ENCODE results near the gene ACE2.

DNA sequence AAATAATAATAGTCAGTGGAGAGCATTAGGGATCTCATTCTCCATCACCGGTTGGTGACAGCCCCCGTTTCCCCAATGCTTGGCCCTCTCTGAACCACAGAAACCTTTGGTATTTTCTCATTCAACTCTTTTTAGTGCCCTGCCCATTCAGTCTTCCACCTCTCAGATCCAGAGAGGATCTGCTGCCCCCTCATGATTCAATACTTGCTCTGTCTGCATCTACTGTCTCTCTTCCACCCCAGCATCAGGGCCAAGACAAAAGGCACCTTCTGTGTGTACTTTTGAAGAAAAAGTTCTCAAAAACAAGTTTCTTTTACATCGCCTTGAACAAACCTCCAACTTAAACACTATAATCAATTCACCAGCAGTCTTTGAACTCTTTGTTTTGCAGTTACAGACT lies 44.5 kb upstream of the ACE2 start:
- TF ChIP-seq, protein P1, sequence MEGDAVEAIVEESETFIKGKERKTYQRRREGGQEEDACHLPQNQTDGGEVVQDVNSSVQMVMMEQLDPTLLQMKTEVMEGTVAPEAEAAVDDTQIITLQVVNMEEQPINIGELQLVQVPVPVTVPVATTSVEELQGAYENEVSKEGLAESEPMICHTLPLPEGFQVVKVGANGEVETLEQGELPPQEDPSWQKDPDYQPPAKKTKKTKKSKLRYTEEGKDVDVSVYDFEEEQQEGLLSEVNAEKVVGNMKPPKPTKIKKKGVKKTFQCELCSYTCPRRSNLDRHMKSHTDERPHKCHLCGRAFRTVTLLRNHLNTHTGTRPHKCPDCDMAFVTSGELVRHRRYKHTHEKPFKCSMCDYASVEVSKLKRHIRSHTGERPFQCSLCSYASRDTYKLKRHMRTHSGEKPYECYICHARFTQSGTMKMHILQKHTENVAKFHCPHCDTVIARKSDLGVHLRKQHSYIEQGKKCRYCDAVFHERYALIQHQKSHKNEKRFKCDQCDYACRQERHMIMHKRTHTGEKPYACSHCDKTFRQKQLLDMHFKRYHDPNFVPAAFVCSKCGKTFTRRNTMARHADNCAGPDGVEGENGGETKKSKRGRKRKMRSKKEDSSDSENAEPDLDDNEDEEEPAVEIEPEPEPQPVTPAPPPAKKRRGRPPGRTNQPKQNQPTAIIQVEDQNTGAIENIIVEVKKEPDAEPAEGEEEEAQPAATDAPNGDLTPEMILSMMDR (IDR thresholded peaks at IDR 0.05; ENCODE audit: poor library complexity, severe bottlenecking) = no peak
- no peak for TF ChIP-seq RAD21 (conservative IDR thresholded peaks at IDR 0.05)

All from neural cell (in vitro differentiated cells).